H1 (cell line): ENCODE results near the gene GLCE. TPM values are rescaled to one million over a fixed set of nuclear protein-coding genes. Genes with fewer than 3 reads are reported as not detected.

Source experiments
- CTCF ChIA-PET: fragments of 300-600 bp; sonication (Branson Sonifier 250); formaldehyde crosslinking; loops from one replicate; lab custom pipeline; 2021; ENCODE audit not compliant: partially characterized antibody; lab: Charles Lee
- POLR2A ChIA-PET: fragments of 300-600 bp; sonication (Branson Sonifier 250); formaldehyde crosslinking; loops from one replicate; lab custom pipeline; 2021; ENCODE audit warnings: inconsistent platforms; ENCODE audit not compliant: partially characterized antibody; lab: Charles Lee
- DNase-seq, 2 experiments: peaks; one replicate each; pipeline versions ENCODE4 v3.0.0 to v3.0.0-alpha.2; 2010 to 2022; ENCODE audit warnings: low spot score in 2 of 2, low read depth in 1 of 2, mixed read lengths in 1 of 2
- FAIRE-seq: peaks from 2 replicates; lab custom pipeline; 2011; peaks lifted over from hg19 to GRCh38; lab: Jason Lieb, UNC
- H2AFZ ChIP-seq: 2 replicates; pipeline ENCODE4 v1.8.1; 2012; ENCODE audit warnings: low read length, inconsistent platforms
- H2AK5ac ChIP-seq: 2 replicates; pipeline ENCODE4 v1.6.1; 2013; ENCODE audit warnings: low read depth, low read length
- H2BK120ac ChIP-seq: replicated peaks from 2 replicates; pipeline ENCODE3; 2013; ENCODE audit warnings: low read depth, low read length, inconsistent platforms
- H2BK12ac ChIP-seq: 2 replicates; pipeline ENCODE4 v1.6.1; 2013; ENCODE audit warnings: low read depth, low read length
- H2BK15ac ChIP-seq: 2 replicates; pipeline ENCODE4 v1.6.1; 2013; ENCODE audit warnings: low read length
- H2BK20ac ChIP-seq: 2 replicates; pipeline ENCODE4 v1.6.1; 2013; ENCODE audit warnings: low read length
- H2BK5ac ChIP-seq: 2 replicates; pipeline ENCODE4 v1.6.1; 2013; ENCODE audit warnings: low read depth, low read length
- H3K14ac ChIP-seq: 2 replicates; pipeline ENCODE4 v1.6.1; 2013; ENCODE audit warnings: inconsistent platforms; ENCODE audit not compliant: insufficient read length
- H3K18ac ChIP-seq: 2 replicates; pipeline ENCODE4 v1.6.1; 2013; ENCODE audit warnings: low read length; ENCODE audit errors: extremely low read depth
- H3K23ac ChIP-seq: 2 replicates; pipeline ENCODE4 v1.6.1; 2013; ENCODE audit warnings: inconsistent platforms; ENCODE audit not compliant: insufficient read length
- H3K23me2 ChIP-seq: 2 replicates; pipeline ENCODE4 v1.6.1; 2013; ENCODE audit warnings: low read depth, low read length
- H3K27ac ChIP-seq: 2 replicates; pipeline ENCODE4 v1.6.1; 2011; ENCODE audit warnings: low read depth, low read length, inconsistent platforms
- H3K27me3 ChIP-seq, 4 experiments: replicated peaks in 1 of 4; 1 replicate in 1 of 4; 2 replicates in 3 of 4; pipeline versions ENCODE4 v1.6.1 to v1.8.1; 2011 to 2013; ENCODE audit warnings: low read length in 3 of 4, mild to moderate bottlenecking in 3 of 4, inconsistent platforms in 2 of 4, mixed read lengths in 2 of 4, moderate library complexity in 1 of 4; ENCODE audit not compliant: control insufficient read depth in 3 of 4, insufficient read depth in 3 of 4; ENCODE audit errors: extremely low read depth in 1 of 4
- H3K36me3 ChIP-seq, 4 experiments: 2 replicates each; pipeline versions ENCODE4 v1.6.1 to v1.8.1; 2011 to 2013; ENCODE audit warnings: mild to moderate bottlenecking in 4 of 4, low read length in 3 of 4, moderate library complexity in 2 of 4, control low read depth in 1 of 4, inconsistent platforms in 1 of 4; ENCODE audit not compliant: insufficient read depth in 4 of 4, control insufficient read depth in 2 of 4
- H3K4ac ChIP-seq: replicated peaks from 2 replicates; pipeline ENCODE3; 2013; ENCODE audit warnings: low read length, low read depth, mixed read lengths, inconsistent platforms; ENCODE audit not compliant: insufficient read length
- H3K4me1 ChIP-seq, 4 experiments: replicated peaks in 1 of 4; 1 replicate in 1 of 4; 2 replicates in 3 of 4; pipeline versions ENCODE4 v1.6.1 to v1.8.1; 2011 to 2013; ENCODE audit warnings: low read length in 3 of 4, inconsistent platforms in 2 of 4, mixed read lengths in 1 of 4; ENCODE audit not compliant: insufficient read depth in 4 of 4, control insufficient read depth in 3 of 4
- H3K4me2 ChIP-seq, 2 experiments: 2 replicates each; pipeline versions ENCODE4 v1.6.1 to v1.8.1; 2011 to 2013; ENCODE audit warnings: low read depth in 2 of 2, low read length in 2 of 2, control low read depth in 1 of 2, inconsistent platforms in 1 of 2, mild to moderate bottlenecking in 1 of 2; ENCODE audit not compliant: insufficient read depth in 1 of 2
- H3K4me3 ChIP-seq, 4 experiments: fragments of 200-600, 300-600 bp in 1 of 4; sonication (generic), shearing (Covaris generic), sonication (Bioruptor Twin) in 1 of 4; 2 replicates each; pipeline versions ENCODE4 v1.5.1 to v1.8.1; 2011 to 2016; ENCODE audit warnings: low read length in 4 of 4, low read depth in 3 of 4, control low read depth in 2 of 4, inconsistent platforms in 2 of 4, mild to moderate bottlenecking in 2 of 4, mixed read lengths in 1 of 4, moderate library complexity in 1 of 4; ENCODE audit not compliant: insufficient read depth in 2 of 4; ENCODE audit errors: extremely low read depth in 1 of 4
- H3K56ac ChIP-seq: replicated peaks from 2 replicates; pipeline ENCODE3; 2013; ENCODE audit warnings: low read depth, mild to moderate bottlenecking, mixed read lengths, low read length, inconsistent platforms; ENCODE audit not compliant: insufficient read length
- H3K79me1 ChIP-seq: 2 replicates; pipeline ENCODE4 v1.6.1; 2013; ENCODE audit warnings: low read depth, low read length, control low read depth
- H3K79me2 ChIP-seq, 2 experiments: 2 replicates each; pipeline versions ENCODE4 v1.6.1 to v1.8.1; 2012 to 2013; ENCODE audit warnings: low read length in 2 of 2, mild to moderate bottlenecking in 2 of 2, inconsistent platforms in 1 of 2; ENCODE audit not compliant: insufficient read depth in 2 of 2, control insufficient read depth in 1 of 2
- H3K9ac ChIP-seq, 4 experiments: replicated peaks in 1 of 4; 1 replicate in 1 of 4; 2 replicates in 3 of 4; pipeline versions ENCODE4 v1.6.1 to v1.8.1; 2011 to 2013; ENCODE audit warnings: low read depth in 3 of 4, low read length in 3 of 4, control low read depth in 2 of 4, mild to moderate bottlenecking in 2 of 4, moderate library complexity in 2 of 4, inconsistent platforms in 1 of 4; ENCODE audit errors: extremely low read depth in 1 of 4
- H3K9me3 ChIP-seq, 2 experiments: 2 replicates each; pipeline versions ENCODE4 v1.6.1 to v1.8.1; 2012 to 2013; ENCODE audit warnings: mild to moderate bottlenecking in 2 of 2, moderate library complexity in 2 of 2, control low read depth in 1 of 2, inconsistent platforms in 1 of 2, low read depth in 1 of 2, low read length in 1 of 2, mixed read lengths in 1 of 2; ENCODE audit not compliant: insufficient read depth in 2 of 2
- H4K20me1 ChIP-seq, 2 experiments: replicated peaks in 1 of 2; 2 replicates each; pipeline versions ENCODE3 to v1.8.1; 2011 to 2013; ENCODE audit warnings: inconsistent platforms in 2 of 2, low read length in 2 of 2, mild to moderate bottlenecking in 1 of 2; ENCODE audit not compliant: insufficient read depth in 2 of 2, control insufficient read depth in 1 of 2
- H4K5ac ChIP-seq: 2 replicates; pipeline ENCODE4 v1.6.1; 2013; ENCODE audit warnings: low read length, low read depth, mixed read lengths, inconsistent platforms; ENCODE audit not compliant: insufficient read length
- H4K8ac ChIP-seq: 2 replicates; pipeline ENCODE4 v1.8.0; 2013; ENCODE audit warnings: mild to moderate bottlenecking, moderate library complexity, low read length, inconsistent platforms; ENCODE audit not compliant: insufficient read depth; ENCODE audit errors: extremely low read depth
- H4K91ac ChIP-seq: replicated peaks from 2 replicates; pipeline ENCODE3; 2013; ENCODE audit warnings: low read length, mixed read lengths, inconsistent platforms; ENCODE audit not compliant: insufficient read length
- CBX8 ChIP-seq: fragments of 300-800, 300-1000 bp; sonication (generic); IDR thresholded peaks from 2 replicates; pipeline ENCODE4 v1.7.1; 2016; ENCODE audit warnings: low read depth, low read length, borderline replicate concordance
- GABPA ChIP-seq: IDR thresholded peaks from 2 replicates; pipeline ENCODE4 v1.6.1; 2011; ENCODE audit warnings: mild to moderate bottlenecking, low read length, moderate library complexity, borderline replicate concordance; ENCODE audit not compliant: insufficient read depth
- KDM4A ChIP-seq: IDR thresholded peaks from one replicate; pipeline ENCODE4 v1.7.1; 2012; ENCODE audit warnings: low read depth, mild to moderate bottlenecking, moderate library complexity, low read length, inconsistent platforms; ENCODE audit not compliant: severe bottlenecking
- NRF1 ChIP-seq: IDR thresholded peaks from 2 replicates; pipeline ENCODE4 v1.6.1; 2011; ENCODE audit warnings: mild to moderate bottlenecking, low read depth, low read length, improper control_type of control experiment
- POLR2AphosphoS5 ChIP-seq: IDR thresholded peaks from 2 replicates; pipeline ENCODE4 v1.6.1; 2011; ENCODE audit warnings: low read depth, low read length
- WGBS, 2 experiments: shearing (Covaris generic) in 1 of 2; methylation state at CpG; one replicate each; pipeline versions ENCODE4 v1.1.6 to v1.1.7; 2013 to 2015; ENCODE audit warnings: low lambda C conversion rate in 2 of 2, mixed read lengths in 2 of 2, inconsistent platforms in 1 of 2, low coverage in 1 of 2, missing lambda C conversion rate in 1 of 2; ENCODE audit not compliant: insufficient replicate concordance in 2 of 2, insufficient coverage in 1 of 2, insufficient read length in 1 of 2; ENCODE audit errors: extremely low coverage in 1 of 2, missing lambda C conversion rate in 1 of 2; 5-methylcytosine and 5-hydroxymethylcytosine counted together
- polyA plus RNA-seq, 7 experiments: library from polyadenylated mRNA; depleted of rRNA in 3 of 7; stranded (reverse) in 5 of 7; unstranded in 2 of 7; fragments of >200 nt in 5 of 7; fragments of 200-250 nt in 2 of 7; gene quantifications; 1 replicate in 5 of 7; 2 replicates in 1 of 7; 4 replicates in 1 of 7; pipeline versions ENCODE4 v1.2.1 to v1.2.3, GENCODE V29; 2011 to 2013; ENCODE audit warnings: missing spikeins in 2 of 7, mixed read lengths in 2 of 7
- total RNA-seq: library from RNA; stranded (reverse); fragmentation: NEBNext Ultra II Directional; extraction: Animal tissue kit (Norgen Biotek cat#: 25700); gene quantifications from 2 replicates; pipeline ENCODE4 v1.2.1, GENCODE V29; 2021

The GLCE gene
- total and polyA plus RNA-seq, 2 of the 8 experiments (the other 6 are each of a cell fraction or from before 2014, with no cell fraction given) = 17.1 to 22.7 TPM

GRCh38 chr15:69293741-69294615 lies 133.5 kb downstream of the GLCE start:
- ChIA-PET POLR2A (no interaction called here), CTCF (interaction anchor here (1.0 to 1.6 kb wide), 4 partner anchors 10 to 235 kb away, joined by 3 read pairs; no protein-coding TSS in a partner anchor)
- WGBS, 2 experiments = 94% methylated on average over 11 of the region's 11 CpGs; no CpG with 5 or more reads in 1 of the 2 experiments
- Histone ChIP-seq H4K20me1 (no peaks in the 10 kb centered on the region), H3K4me2 (no peak overlapping the region), H3K9me3 (no peaks in the 10 kb centered on the region), H2BK20ac (no peak overlapping the region), H3K18ac (no peak overlapping the region), H3K36me3 (no peaks in the 10 kb centered on the region), H3K56ac (no peak overlapping the region), H3K14ac (no peak overlapping the region), H2BK120ac (no peak overlapping the region), H2AK5ac (no peak overlapping the region), H3K9ac (no peak overlapping the region), H3K4me1 (peaks cover 0 to 6% (median 3%) of the 10 kb centered on the region in 4 experiments; a peak in 4 of 7 replicates), H3K79me2 (no peaks in the 10 kb centered on the region), H2BK5ac (no peak overlapping the region), H2AFZ (no peak overlapping the region), H3K27me3 (peaks cover under 1 to 16% (median 10%) of the 10 kb centered on the region in 4 experiments), H4K5ac (no peak overlapping the region), H3K23ac (no peak overlapping the region), H4K8ac (no peak overlapping the region), H3K4me3 (no peak overlapping the region), H3K79me1 (no peaks in the 10 kb centered on the region), H3K23me2 (peaks cover 5% of the 10 kb centered on the region; the same call in 1 of the 2 replicates), H4K91ac (no peak overlapping the region), H3K4ac (no peak overlapping the region), H2BK15ac (no peak overlapping the region), H2BK12ac (no peak overlapping the region), H3K27ac (no peak overlapping the region)
- DNase-seq = no peak
- FAIRE-seq = no peak
- TF ChIP-seq POLR2AphosphoS5 (no peak), CBX8 (no peak), KDM4A (no peak), GABPA (no peak), NRF1 (no peak)
